HFFc6 (cell line): ENCODE data around the gene MYL6B. TPM values are rescaled to one million over a fixed set of nuclear protein-coding genes. Genes with fewer than 3 reads are reported as not detected.

Experiments used
- DNase-seq: peaks from one replicate; pipeline ENCODE4 v3.0.0-alpha.2; 2018
- H3K27ac Mint-ChIP-seq: 2 replicates; pipeline ENCODE4 v1.8.0; 2020; ENCODE audit warnings: mild to moderate bottlenecking, mixed read lengths
- H3K27me3 Mint-ChIP-seq: 2 replicates; pipeline ENCODE4 v1.8.0; 2021; ENCODE audit warnings: mild to moderate bottlenecking, moderate library complexity, mixed read lengths; ENCODE audit not compliant: insufficient read depth
- H3K36me3 Mint-ChIP-seq: 2 replicates; pipeline ENCODE4 v1.8.0; 2021; ENCODE audit warnings: low read depth, mixed read lengths
- H3K4me1 Mint-ChIP-seq: 2 replicates; pipeline ENCODE4 v1.8.0; 2020; ENCODE audit warnings: low read depth, mixed read lengths
- H3K4me3 Mint-ChIP-seq: 2 replicates; pipeline ENCODE4 v1.8.0; 2020; ENCODE audit warnings: mild to moderate bottlenecking, moderate library complexity, mixed read lengths
- H3K9me3 Mint-ChIP-seq: 2 replicates; pipeline ENCODE4 v1.8.0; 2020; ENCODE audit warnings: mild to moderate bottlenecking, mixed read lengths
- CTCF ChIP-seq: fragments of 200-600 bp; sonication (generic); IDR thresholded peaks from 2 replicates; pipeline ENCODE4 v1.5.0; 2021; ENCODE audit warnings: antibody characterized with exemption, mild to moderate bottlenecking
- total RNA-seq, 6 experiments: library from RNA; stranded (reverse); fragmentation: NEBNext Ultra II Directional; extraction: Animal tissue kit (Norgen Biotek cat#: 25700); gene quantifications; 2 replicates in 1 of 6; 3 replicates in 5 of 6; pipeline ENCODE4 v1.2.3, GENCODE V29; 2021

MYL6B gene
- total RNA-seq, 6 experiments from 2014 or later, result 84.5 to 119 (median 108) TPM

GRCh38 chr12:56162468-56163290 lies 10.3 kb downstream of the MYL6B start:
- no peak for DNase-seq
- H3K9me3 Mint-ChIP-seq, result peaks cover 12% of the 10 kb centered on the region
- peaks cover 45% of the 10 kb centered on the region for H3K27me3 Mint-ChIP-seq
- H3K4me1 Mint-ChIP-seq, result peaks cover 33% of the 10 kb centered on the region
- no peak for TF ChIP-seq CTCF
- H3K4me3 Mint-ChIP-seq, result 0 out of 2 replicates have a peak overlapping the region, but pooled peaks have one; percentile 30
- H3K27ac Mint-ChIP-seq, result peak overlapping the region; percentile 96
- peaks cover 55% of the 10 kb centered on the region for H3K36me3 Mint-ChIP-seq

- TF ChIP-seq CTCF, result no peak
- Mint-ChIP-seq H3K4me3 (peak overlapping the region; percentile 55), H3K27ac (peak overlapping the region; percentile 96), H3K36me3 (peaks cover 53% of the 10 kb centered on the region), H3K4me1 (peaks cover 32% of the 10 kb centered on the region), H3K9me3 (peaks cover 5% of the 10 kb centered on the region; the same call in 1 of the 2 replicates), H3K27me3 (peaks cover 42% of the 10 kb centered on the region)
- DNase-seq, result no peak
Observed at GRCh38 chr12:56163533-56164344, 11.4 kb downstream of the MYL6B start.

DNA sequence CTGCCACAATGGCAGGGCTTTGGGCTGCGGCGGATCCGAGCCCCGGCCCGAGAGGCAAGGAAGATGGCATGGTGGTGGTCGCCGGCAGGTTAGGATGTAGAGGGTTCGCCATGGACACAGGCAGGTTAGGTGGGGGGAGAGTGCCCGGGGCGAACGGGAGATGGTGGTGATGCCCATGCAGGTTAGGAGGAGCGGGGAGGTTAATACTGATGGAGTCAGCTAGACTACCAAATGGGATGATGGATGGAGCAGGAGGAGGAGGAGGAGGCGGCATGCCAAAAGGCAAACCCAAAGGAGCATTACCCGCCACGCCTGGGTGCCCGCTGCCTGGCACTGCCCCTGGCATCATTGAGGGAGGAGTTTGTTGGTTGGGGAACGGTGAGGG lies 11.9 kb downstream of the MYL6B start:
- Mint-ChIP-seq H3K9me3 (no peaks in the 10 kb centered on the region), H3K36me3 (peaks cover 47% of the 10 kb centered on the region), H3K27me3 (peaks cover 36% of the 10 kb centered on the region), H3K4me1 (peaks cover 32% of the 10 kb centered on the region), H3K4me3 (peak overlapping the region; percentile 55), H3K27ac (peak overlapping the region; percentile 96)
- no peak for TF ChIP-seq CTCF
- no peak for DNase-seq

- no peaks in the 10 kb centered on the region for H3K9me3 Mint-ChIP-seq
- H3K4me1 Mint-ChIP-seq, result peaks cover 25% of the 10 kb centered on the region
- H3K27ac Mint-ChIP-seq, result peak overlapping the region; percentile 63
- peaks cover 38% of the 10 kb centered on the region for H3K27me3 Mint-ChIP-seq
- peaks cover 46% of the 10 kb centered on the region for H3K36me3 Mint-ChIP-seq
- no peak overlapping the region for H3K4me3 Mint-ChIP-seq
- TF ChIP-seq CTCF, result no peak
- DNase-seq, result no peak
Observed at GRCh38 chr12:56165369-56165768, 13.0 kb downstream of the MYL6B start.

DNA sequence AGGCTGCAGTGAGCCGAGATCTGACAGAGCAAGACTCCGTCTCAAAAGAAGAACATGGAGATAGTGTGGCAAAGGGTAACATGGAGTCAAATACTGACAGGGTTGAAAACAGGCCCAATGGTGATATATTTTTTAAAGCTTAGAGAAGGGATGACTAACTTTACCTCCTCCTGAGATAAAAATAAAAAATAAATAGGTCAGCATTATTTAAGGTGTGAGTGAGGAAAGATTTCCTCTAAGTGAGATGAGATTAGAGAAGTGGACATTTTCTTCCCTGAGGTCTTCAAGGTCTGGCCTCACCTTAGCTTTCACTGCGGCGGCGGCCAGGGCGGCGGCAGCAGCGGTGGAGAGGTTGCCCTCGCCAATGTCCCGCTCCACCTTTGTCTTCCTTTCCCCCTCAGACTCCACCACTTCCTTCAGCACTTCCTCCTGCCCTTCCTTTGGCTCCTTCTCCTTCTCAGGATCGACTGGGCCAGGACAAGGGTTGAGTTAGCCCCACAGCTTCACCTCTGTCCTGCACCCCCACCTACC lies 16.9 kb downstream of the MYL6B start:
- H3K27me3 Mint-ChIP-seq, result peaks cover 24% of the 10 kb centered on the region
- no peak overlapping the region for H3K4me3 Mint-ChIP-seq
- H3K4me1 Mint-ChIP-seq, result no peaks in the 10 kb centered on the region
- H3K9me3 Mint-ChIP-seq, result no peaks in the 10 kb centered on the region
- peak overlapping the region; percentile 74 for H3K27ac Mint-ChIP-seq
- TF ChIP-seq CTCF, result no peak
- peaks cover 48% of the 10 kb centered on the region for H3K36me3 Mint-ChIP-seq
- DNase-seq, result no peak
